Neuronal stem cell (in vitro differentiated cells): ENCODE results near the gene MYCBPAP.

Experiments used
- DNase-seq: peaks from one replicate; pipeline ENCODE4 v3.0.0-alpha.2; 2013; ENCODE audit warnings: low spot score
- H2AFZ ChIP-seq: one replicate; pipeline ENCODE4 v1.6.1; 2013; ENCODE audit warnings: mild to moderate bottlenecking, low read length, inconsistent platforms
- H2AK5ac ChIP-seq: 2 replicates; pipeline ENCODE4 v1.6.1; 2013; ENCODE audit warnings: low read depth, mild to moderate bottlenecking, inconsistent platforms, low read length, moderate library complexity, mixed read lengths
- H2BK120ac ChIP-seq: 2 replicates; pipeline ENCODE4 v1.6.1; 2013; ENCODE audit warnings: low read depth, mild to moderate bottlenecking, inconsistent platforms, low read length, moderate library complexity, mixed read lengths
- H2BK12ac ChIP-seq: one replicate; pipeline ENCODE4 v1.6.1; 2013; ENCODE audit warnings: low read length, inconsistent platforms
- H2BK15ac ChIP-seq: 2 replicates; pipeline ENCODE4 v1.6.1; 2013; ENCODE audit warnings: mild to moderate bottlenecking, low read length, inconsistent platforms, mixed read lengths
- H2BK5ac ChIP-seq: one replicate; pipeline ENCODE4 v1.6.1; 2013; ENCODE audit warnings: inconsistent platforms, mild to moderate bottlenecking, low read length, moderate library complexity
- H3K14ac ChIP-seq: one replicate; pipeline ENCODE4 v1.6.1; 2013; ENCODE audit warnings: low read length, inconsistent platforms
- H3K18ac ChIP-seq: 2 replicates; pipeline ENCODE4 v1.6.1; 2013; ENCODE audit warnings: low read length, inconsistent platforms
- H3K23ac ChIP-seq: 2 replicates; pipeline ENCODE4 v1.6.1; 2013; ENCODE audit warnings: low read depth, mild to moderate bottlenecking, mixed read lengths, low read length, inconsistent platforms; ENCODE audit not compliant: poor library complexity
- H3K27ac ChIP-seq: replicated peaks from 3 replicates; pipeline ENCODE4 v1.5.1; 2013; ENCODE audit warnings: low read length, inconsistent platforms
- H3K27me3 ChIP-seq, 3 experiments: 2 replicates each; pipeline ENCODE4 v1.6.1; 2013; ENCODE audit warnings: low read length in 3 of 3, mild to moderate bottlenecking in 2 of 3, inconsistent platforms in 1 of 3, low read depth in 1 of 3, mixed read lengths in 1 of 3, moderate library complexity in 1 of 3; ENCODE audit not compliant: control insufficient read depth in 3 of 3, insufficient read depth in 3 of 3
- H3K36me3 ChIP-seq, 2 donors: replicated peaks in 1 of 2; 2 replicates each; pipeline ENCODE4 v1.6.1; 2013; ENCODE audit warnings: low read length in 2 of 2; ENCODE audit not compliant: control insufficient read depth in 2 of 2, insufficient read depth in 2 of 2
- H3K4ac ChIP-seq: 2 replicates; pipeline ENCODE4 v1.6.1; 2013; ENCODE audit warnings: inconsistent platforms, mild to moderate bottlenecking, low read length, moderate library complexity
- H3K4me1 ChIP-seq, 2 donors: 1 replicate in 1 of 2; 2 replicates in 1 of 2; pipeline ENCODE4 v1.6.1; 2013; ENCODE audit warnings: low read length in 2 of 2, low read depth in 1 of 2; ENCODE audit not compliant: control insufficient read depth in 2 of 2, insufficient read depth in 1 of 2
- H3K4me2 ChIP-seq: one replicate; pipeline ENCODE4 v1.6.1; 2013; ENCODE audit warnings: mild to moderate bottlenecking, low read length, inconsistent platforms; ENCODE audit not compliant: insufficient read depth, poor library complexity, severe bottlenecking
- H3K4me3 ChIP-seq, 2 donors: 2 replicates each; pipeline ENCODE4 v1.5.1; 2013; ENCODE audit warnings: low read length in 2 of 2, mild to moderate bottlenecking in 2 of 2, inconsistent platforms in 1 of 2, moderate library complexity in 1 of 2
- H3K79me1 ChIP-seq: one replicate; pipeline ENCODE4 v1.6.1; 2013; ENCODE audit warnings: low read depth, mild to moderate bottlenecking, inconsistent platforms, low read length, moderate library complexity
- H3K9ac ChIP-seq: one replicate; pipeline ENCODE4 v1.6.1; 2013; ENCODE audit warnings: mild to moderate bottlenecking, low read depth, low read length, inconsistent platforms; ENCODE audit not compliant: poor library complexity
- H3K9me3 ChIP-seq, 2 donors: replicated peaks in 1 of 2; 2 replicates each; pipeline versions ENCODE3 to v1.6.1; 2013; ENCODE audit warnings: low read length in 2 of 2, mild to moderate bottlenecking in 2 of 2, inconsistent platforms in 1 of 2, low read depth in 1 of 2, mixed read lengths in 1 of 2, moderate library complexity in 1 of 2; ENCODE audit not compliant: control insufficient read depth in 2 of 2, insufficient read depth in 1 of 2
- H4K8ac ChIP-seq: one replicate; pipeline ENCODE4 v1.6.1; 2013; ENCODE audit warnings: low read depth, mild to moderate bottlenecking, inconsistent platforms, low read length, moderate library complexity
- H4K91ac ChIP-seq: one replicate; pipeline ENCODE4 v1.6.1; 2013; ENCODE audit warnings: low read length, low read depth, mild to moderate bottlenecking, inconsistent platforms; ENCODE audit not compliant: poor library complexity
- WGBS, 2 donors: extraction: QIAGEN DNeasy Blood & Tissue Kit; methylation state at CpG; one replicate each; pipeline ENCODE4 v1.1.7; 2013; ENCODE audit warnings: missing lambda C conversion rate in 2 of 2, mixed read lengths in 1 of 2; ENCODE audit not compliant: insufficient read length in 2 of 2, insufficient replicate concordance in 1 of 2; ENCODE audit errors: extremely low coverage in 2 of 2; 5-methylcytosine and 5-hydroxymethylcytosine counted together

Gene MYCBPAP

GRCh38 chr17:50464736-50465135, 43.5 kb upstream of the MYCBPAP start:
- no peaks in the 10 kb centered on the region for H3K36me3 ChIP-seq

GRCh38 chr17:50465171-50465570, 43.1 kb upstream of the MYCBPAP start:
- peaks cover 0 to 4% of the 10 kb centered on the region in 2 donors for H3K4me1 ChIP-seq
- peaks cover 4 to 8% of the 10 kb centered on the region in 2 donors for H3K9me3 ChIP-seq
- H3K18ac ChIP-seq: no peak overlapping the region
- H2BK12ac ChIP-seq: no peak overlapping the region
- H3K79me1 ChIP-seq: no peaks in the 10 kb centered on the region
- H2BK120ac ChIP-seq: no peak overlapping the region
- H3K4me2 ChIP-seq: no peak overlapping the region
- H3K14ac ChIP-seq: no peak overlapping the region
- no peaks in the 10 kb centered on the region for H3K36me3 ChIP-seq
- H4K8ac ChIP-seq: no peak overlapping the region
- no peak overlapping the region for H2AK5ac ChIP-seq
- H3K27me3 ChIP-seq: peaks cover 16 to 55% (median 37%) of the 10 kb centered on the region in 3 experiments
- H2BK15ac ChIP-seq: no peak overlapping the region
- H3K9ac ChIP-seq: no peak overlapping the region
- no peak overlapping the region for H3K4me3 ChIP-seq
- no peak overlapping the region for H2BK5ac ChIP-seq
- no peak overlapping the region for H2AFZ ChIP-seq
- H3K23ac ChIP-seq: no peak overlapping the region
- H3K4ac ChIP-seq: no peak overlapping the region
- WGBS, 2 donors: no CpG with 5 or more reads among the region's 6 CpGs
- no peak for DNase-seq
- H3K27ac ChIP-seq: no peak overlapping the region
- H4K91ac ChIP-seq: no peak overlapping the region

More at GRCh38 chr17:50464736-50465135, 43.5 kb upstream of the MYCBPAP start:
- peak overlapping the region; percentile 31 for H3K18ac ChIP-seq
- no peak overlapping the region for H2AFZ ChIP-seq
- no peak overlapping the region for H3K4ac ChIP-seq
- no peak overlapping the region for H2BK12ac ChIP-seq
- peaks cover 14 to 50% (median 33%) of the 10 kb centered on the region in 3 experiments for H3K27me3 ChIP-seq
- no peak overlapping the region for H2BK120ac ChIP-seq
- no peak overlapping the region for H3K9ac ChIP-seq
- H4K91ac ChIP-seq: no peak overlapping the region
- no peak overlapping the region for H3K27ac ChIP-seq
- H4K8ac ChIP-seq: no peak overlapping the region
- H2BK5ac ChIP-seq: no peak overlapping the region
- no peak for DNase-seq
- H2BK15ac ChIP-seq: no peak overlapping the region
- H3K4me3 ChIP-seq: no peak overlapping the region
- H3K14ac ChIP-seq: no peak overlapping the region
- WGBS, 2 donors: no CpG with 5 or more reads among the region's 4 CpGs
- peaks cover 0 to 4% of the 10 kb centered on the region in 2 donors for H3K4me1 ChIP-seq
- H3K79me1 ChIP-seq: no peaks in the 10 kb centered on the region
- H3K23ac ChIP-seq: no peak overlapping the region
- H3K9me3 ChIP-seq: peaks cover 4 to 8% of the 10 kb centered on the region in 2 donors
- H3K4me2 ChIP-seq: no peak overlapping the region
- peak overlapping the region; percentile 63 for H2AK5ac ChIP-seq

DNA sequence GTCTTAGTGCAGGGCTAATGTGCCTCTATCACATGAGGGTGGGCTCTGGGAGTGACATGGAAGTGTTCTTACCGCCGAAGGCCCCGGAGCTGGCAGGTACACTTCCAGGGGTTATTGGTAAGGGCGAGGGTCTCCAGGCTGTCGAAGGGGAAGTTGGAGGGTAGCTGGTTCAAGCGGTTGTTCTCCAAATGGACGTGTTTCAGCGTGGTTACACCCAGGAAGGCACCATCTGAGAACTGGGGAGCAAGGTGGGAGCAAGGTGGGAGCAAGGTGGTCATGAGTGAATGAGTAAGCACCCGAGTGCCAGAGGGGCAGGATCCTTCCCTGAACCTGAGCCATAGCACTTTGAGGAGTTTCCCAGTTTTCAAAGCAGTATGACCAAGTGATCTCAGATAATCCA, 42.6 kb upstream of the MYCBPAP start:
- Histone ChIP-seq H3K4ac (no peak overlapping the region), H4K91ac (no peak overlapping the region), H3K79me1 (no peaks in the 10 kb centered on the region), H3K4me3 (no peak overlapping the region), H2AK5ac (no peak overlapping the region), H3K36me3 (no peaks in the 10 kb centered on the region), H2AFZ (no peak overlapping the region), H2BK12ac (no peak overlapping the region), H3K9me3 (peaks cover 4 to 8% of the 10 kb centered on the region in 2 donors), H2BK120ac (no peak overlapping the region), H3K4me2 (no peak overlapping the region), H3K14ac (no peak overlapping the region), H3K4me1 (peaks cover 0 to 4% of the 10 kb centered on the region in 2 donors), H3K23ac (no peak overlapping the region), H3K9ac (no peak overlapping the region), H2BK5ac (no peak overlapping the region), H2BK15ac (no peak overlapping the region), H3K27ac (no peak overlapping the region), H3K18ac (no peak overlapping the region), H3K27me3 (peaks cover 16 to 56% (median 42%) of the 10 kb centered on the region in 3 experiments), H4K8ac (no peak overlapping the region)
- no peak for DNase-seq
- WGBS, 2 donors: no CpG with 5 or more reads among the region's 9 CpGs

- no peak overlapping the region for H3K9ac ChIP-seq
- H3K23ac ChIP-seq: peak overlapping the region; percentile 89
- no peak overlapping the region for H4K91ac ChIP-seq
- no peak overlapping the region for H3K4ac ChIP-seq
- no peak overlapping the region for H3K4me3 ChIP-seq
- peak overlapping the region; percentile 91 for H2AK5ac ChIP-seq
- peaks cover 0 to 4% of the 10 kb centered on the region in 2 donors for H3K4me1 ChIP-seq
- H3K9me3 ChIP-seq: peaks cover 4 to 8% of the 10 kb centered on the region in 2 donors
- peak overlapping the region; percentile 9 for H4K8ac ChIP-seq
- no peak overlapping the region for H2BK12ac ChIP-seq
- H2BK120ac ChIP-seq: no peak overlapping the region
- peak overlapping the region; percentile 58 for H2BK15ac ChIP-seq
- H3K18ac ChIP-seq: peak overlapping the region; percentile 41
- H3K36me3 ChIP-seq: no peaks in the 10 kb centered on the region
- H3K79me1 ChIP-seq: no peaks in the 10 kb centered on the region
- peaks cover 16 to 63% (median 50%) of the 10 kb centered on the region in 3 experiments for H3K27me3 ChIP-seq
- no peak for DNase-seq
- H2BK5ac ChIP-seq: no peak overlapping the region
- H2AFZ ChIP-seq: no peak overlapping the region
- WGBS, 2 donors: no CpG with 5 or more reads among the region's 9 CpGs
- no peak overlapping the region for H3K4me2 ChIP-seq
- H3K14ac ChIP-seq: no peak overlapping the region
- no peak overlapping the region for H3K27ac ChIP-seq
Measured at GRCh38 chr17:50466371-50467113, 41.7 kb upstream of the MYCBPAP start.
